ENCODE measurements around the gene PFN1. TPM values are rescaled to one million over a fixed set of nuclear protein-coding genes. Genes with fewer than 3 reads are reported as not detected.

PFN1 gene
- total and polyA plus RNA-seq, 9 of the 15 experiments (the other 6 are each of a cell fraction or from before 2014, with no cell fraction given), result 60.5 to 1,479 (median 456) TPM

DNA sequence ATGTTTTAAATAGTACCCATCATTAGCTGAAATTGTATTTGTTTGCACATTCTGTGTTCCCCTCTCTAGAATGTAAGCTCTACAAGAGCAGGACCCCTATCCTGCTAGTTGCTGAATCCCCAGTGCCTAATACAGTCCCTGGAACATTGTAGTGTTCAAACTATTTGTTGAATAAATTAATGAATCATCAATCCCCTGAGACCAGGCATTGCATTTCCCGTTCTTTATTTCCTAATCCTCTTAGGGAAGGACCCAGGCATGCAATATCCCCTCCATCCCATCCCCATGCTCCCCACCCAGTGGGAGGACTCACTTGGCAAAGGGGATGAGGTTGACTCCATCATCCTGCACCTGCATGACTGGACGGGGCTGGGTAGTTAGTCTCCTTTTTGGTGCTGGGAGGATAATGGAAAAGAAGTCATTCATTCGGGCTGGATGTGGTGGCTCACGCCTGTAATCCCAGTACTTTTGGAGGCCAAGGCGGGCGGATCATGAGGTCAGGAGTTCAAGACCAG is 45.8 kb upstream of the PFN1 start:
- 69% methylated on average over 4 of the region's 6 CpGs for WGBS (ENCODE audit: insufficient coverage, low coverage, missing lambda C conversion rate)
- ChIA-PET POLR2A (no interaction called here), CTCF (ENCODE audit: low intra/inter-chr PET ratio) (no interaction called here)
- Histone ChIP-seq H3K79me2 (ENCODE audit: control insufficient read depth, insufficient read depth, low read length) (peaks cover 12% of the 10 kb centered on the region), H3K4me3 (no peak overlapping the region), H3K9ac (ENCODE audit: insufficient read depth in 1 of 2, low read depth in 2 of 2, low read length in 2 of 2) (no peak overlapping the region), H3K4me2 (ENCODE audit: insufficient read depth, low read length) (no peak overlapping the region), H3K27me3 (ENCODE audit: control insufficient read depth in 2 of 2, insufficient read depth in 2 of 2, low read length in 2 of 2) (no peaks in the 10 kb centered on the region), H3K4me1 (replicated peaks in 1 of 2; ENCODE audit: control insufficient read depth in 2 of 2, insufficient read depth in 2 of 2, low read length in 2 of 2) (peaks cover 7 to 22% of the 10 kb centered on the region in 2 experiments; a peak in 4 of 5 replicates), H3K9me1 (ENCODE audit: control insufficient read depth, insufficient read depth, low read length) (peaks cover 2% of the 10 kb centered on the region), H3K9me3 (replicated peaks; ENCODE audit: control insufficient read depth, insufficient read depth, low read depth, low read length) (no peaks in the 10 kb centered on the region), H3K36me3 (ENCODE audit: control insufficient read depth, insufficient read depth, low read length) (no peaks in the 10 kb centered on the region), H4K20me1 (replicated peaks; ENCODE audit: control insufficient read depth, insufficient read depth, low read length) (no peaks in the 10 kb centered on the region), H2AFZ (ENCODE audit: low read depth, low read length) (no peak overlapping the region), H3K27ac (ENCODE audit: extremely low read depth, low read depth, low read length) (no peak overlapping the region)
- TF ChIP-seq ZNF12 (CRISPR knock-in tag; IDR thresholded peaks at IDR 0.05) (no peak), ZNF263 (CRISPR knock-in tag; IDR thresholded peaks at IDR 0.05; ENCODE audit: borderline replicate concordance) (peak; percentile 41; the same call in 1 of the 2 replicates), PHB (CRISPR knock-in tag; IDR thresholded peaks at IDR 0.05) (no peak), TARDBP (IDR thresholded peaks at IDR 0.05) (no peak)
- ATAC-seq (no peak), DNase-seq (ENCODE audit: extremely low read depth in 1 of 4, low spot score in 3 of 4) (no peak), FAIRE-seq (no peak)
- in situ Hi-C loops (cut with MboI), result no loop called here
- no TSS peak for BruUV-seq (replicated peaks)
- intact Hi-C loops (cut with micrococcal nuclease), result no loop called here

GRCh38 chr17:4987767-4988567 is 39.6 kb upstream of the PFN1 start:
- intact Hi-C loops (cut with micrococcal nuclease), result no loop called here
- no peak; the same call in 2 of the 3 replicates for ATAC-seq
- TF ChIP-seq PHF8 (IDR thresholded peaks at IDR 0.05; ENCODE audit: borderline replicate concordance, low read length) (peak; percentile 34; the same call in 1 of the 2 replicates), MTA1 (IDR thresholded peaks at IDR 0.05; ENCODE audit: borderline replicate concordance) (no peak), NRF1 (conservative IDR thresholded peaks at IDR 0.05 in 1 of 2, IDR thresholded peaks at IDR 0.05 in 1 of 2) (peak; percentile 17 to 65; a peak in 2 of 4 replicates), SP1 (CRISPR knock-in tag; IDR thresholded peaks at IDR 0.05) (0 out of 2 replicates have a peak, but pooled peaks have one; percentile 1), SRF (CRISPR knock-in tag; IDR thresholded peaks at IDR 0.05) (0 out of 4 replicates have a peak, but pooled peaks of 1 of the 2 experiments have one; percentile 15)
- TF ChIP-seq, protein P1, sequence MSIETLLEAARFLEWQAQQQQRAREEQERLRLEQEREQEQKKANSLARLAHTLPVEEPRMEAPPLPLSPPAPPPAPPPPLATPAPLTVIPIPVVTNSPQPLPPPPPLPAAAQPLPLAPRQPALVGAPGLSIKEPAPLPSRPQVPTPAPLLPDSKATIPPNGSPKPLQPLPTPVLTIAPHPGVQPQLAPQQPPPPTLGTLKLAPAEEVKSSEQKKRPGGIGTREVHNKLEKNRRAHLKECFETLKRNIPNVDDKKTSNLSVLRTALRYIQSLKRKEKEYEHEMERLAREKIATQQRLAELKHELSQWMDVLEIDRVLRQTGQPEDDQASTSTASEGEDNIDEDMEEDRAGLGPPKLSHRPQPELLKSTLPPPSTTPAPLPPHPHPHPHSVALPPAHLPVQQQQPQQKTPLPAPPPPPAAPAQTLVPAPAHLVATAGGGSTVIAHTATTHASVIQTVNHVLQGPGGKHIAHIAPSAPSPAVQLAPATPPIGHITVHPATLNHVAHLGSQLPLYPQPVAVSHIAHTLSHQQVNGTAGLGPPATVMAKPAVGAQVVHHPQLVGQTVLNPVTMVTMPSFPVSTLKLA (conservative IDR thresholded peaks at IDR 0.05), result 0 out of 4 replicates have a peak, but pooled peaks of 1 of the 2 experiments have one; percentile 4

More at GRCh38 chr17:4987767-4988567, 39.6 kb upstream of the PFN1 start:
- H2AFZ ChIP-seq (ENCODE audit: low read depth, low read length), result peak overlapping the region; percentile 94
- peaks cover 6% of the 10 kb centered on the region; the same call in 2 of the 3 replicates for H3K36me3 ChIP-seq (ENCODE audit: control insufficient read depth, insufficient read depth, low read length)
- no peaks in the 10 kb centered on the region for H3K9me1 ChIP-seq (ENCODE audit: control insufficient read depth, insufficient read depth, low read length)
- POLR2A ChIA-PET, result interaction anchor here (0.6 to 2.4 kb wide), 8 partner anchors 9 to 79 kb away, joined by 3 to 13 read pairs (median 3); partner anchors contain the start of genes ENO3, INCA1 and KIF1C
- H3K4me3 ChIP-seq, result peak overlapping the region; percentile 77
- in situ Hi-C loops (cut with MboI), result no loop called here
- no peaks in the 10 kb centered on the region for H4K20me1 ChIP-seq (replicated peaks; ENCODE audit: control insufficient read depth, insufficient read depth, low read length)
- peak overlapping the region; percentile 82 for H3K4me2 ChIP-seq (ENCODE audit: insufficient read depth, low read length)
- CTCF ChIA-PET (ENCODE audit: low intra/inter-chr PET ratio), result interaction anchor here (0.7 kb wide), 1 partner anchor 47 kb away, joined by 3 read pairs; no protein-coding TSS in a partner anchor
- no peaks in the 10 kb centered on the region for H3K9me3 ChIP-seq (replicated peaks; ENCODE audit: control insufficient read depth, insufficient read depth, low read depth, low read length)
- WGBS (ENCODE audit: insufficient coverage, low coverage, missing lambda C conversion rate), result 9% methylated on average over 14 of the region's 30 CpGs
- DNase-seq (ENCODE audit: extremely low read depth in 1 of 4, low spot score in 3 of 4) (no peak), FAIRE-seq (no peak)
- peak overlapping the region; percentile 74 for H3K27ac ChIP-seq (ENCODE audit: extremely low read depth, low read depth, low read length)
- H3K27me3 ChIP-seq (ENCODE audit: control insufficient read depth in 2 of 2, insufficient read depth in 2 of 2, low read length in 2 of 2), result no peaks in the 10 kb centered on the region
- H3K9ac ChIP-seq (ENCODE audit: insufficient read depth in 1 of 2, low read depth in 2 of 2, low read length in 2 of 2), result peak overlapping the region; percentile 73 to 94
- peaks cover 10 to 21% of the 10 kb centered on the region in 2 experiments; a peak in 4 of 5 replicates for H3K4me1 ChIP-seq (replicated peaks in 1 of 2; ENCODE audit: control insufficient read depth in 2 of 2, insufficient read depth in 2 of 2, low read length in 2 of 2)
- TSS peak; percentile 90 for BruUV-seq (replicated peaks)
- H3K79me2 ChIP-seq (ENCODE audit: control insufficient read depth, insufficient read depth, low read length), result peaks cover 26% of the 10 kb centered on the region
